Bronchial epithelial cell (primary cell): ENCODE measurements around the gene GLI3. TPM values are rescaled to one million over a fixed set of nuclear protein-coding genes. Genes with fewer than 3 reads are reported as not detected.

ENCODE experiments used
- DNase-seq: peaks from one replicate; pipeline ENCODE4 v3.0.0-alpha.2; 2010; ENCODE audit warnings: low read depth
- FAIRE-seq: peaks from 2 replicates; lab custom pipeline; 2011; peaks lifted over from hg19 to GRCh38; lab: Jason Lieb, UNC
- H3K27me3 ChIP-seq: 2 replicates; pipeline ENCODE4 v1.5.1; 2011; ENCODE audit warnings: low read length; ENCODE audit not compliant: control insufficient read depth, insufficient read depth
- H3K36me3 ChIP-seq: 2 replicates; pipeline ENCODE4 v1.5.1; 2011; ENCODE audit warnings: low read length; ENCODE audit not compliant: control insufficient read depth, insufficient read depth
- H3K4me3 ChIP-seq: 2 replicates; pipeline ENCODE4 v1.5.1; 2011; ENCODE audit warnings: mild to moderate bottlenecking, low read depth, low read length, control low read depth
- total RNA-seq: library from RNA; depleted of rRNA; stranded (reverse); fragments of >200 nt; gene quantifications from 2 replicates; pipeline ENCODE4 v1.2.1, GENCODE V29; 2014
- TF ChIP-seq, protein P1 (sequence below): IDR thresholded peaks from 2 replicates; pipeline ENCODE4 v1.5.1; 2011; ENCODE audit warnings: mild to moderate bottlenecking, moderate library complexity, low read length, control low read depth, inconsistent platforms; ENCODE audit not compliant: insufficient read depth, severe bottlenecking

Gene GLI3
- total RNA-seq, 1 donor from 2014 or later, result 1.3 TPM

DNA sequence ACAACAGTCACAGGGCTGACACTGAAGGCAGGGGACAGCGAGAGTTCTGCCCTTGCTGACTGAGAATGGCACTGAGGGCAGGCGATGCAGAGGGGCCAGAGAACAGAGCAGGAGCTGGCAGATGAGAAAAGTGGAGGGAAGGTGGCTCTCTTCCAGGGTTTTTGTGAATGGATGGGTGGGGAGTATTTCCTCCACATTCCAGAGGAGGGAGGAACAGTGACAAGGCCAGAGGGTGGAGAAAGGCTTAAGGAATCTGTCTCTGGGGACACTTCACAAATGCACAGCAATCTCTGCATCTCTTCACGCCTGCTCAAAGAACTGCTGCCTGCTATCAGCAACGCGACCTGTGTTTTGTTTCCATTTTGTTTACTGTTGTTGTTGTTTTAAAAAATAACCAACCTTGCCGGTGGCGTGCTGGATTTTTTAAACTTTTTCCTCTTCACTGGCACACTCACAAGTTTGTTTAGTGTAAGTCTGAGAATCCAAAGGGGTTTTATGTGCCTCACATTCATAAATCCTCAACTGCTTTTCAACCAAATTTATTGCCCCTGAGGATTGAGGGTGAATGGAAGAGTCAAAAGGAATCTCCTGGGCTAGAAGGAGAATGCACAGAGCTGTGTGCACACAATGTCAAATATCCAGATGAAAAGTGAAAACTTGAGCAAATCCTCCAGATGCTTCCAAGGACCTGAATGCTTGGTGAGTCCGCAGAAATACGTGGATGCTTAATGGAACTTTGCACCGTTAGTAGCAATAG is 129.3 kb downstream of the GLI3 start:
- DNase-seq (peak; percentile 37), FAIRE-seq (peak; percentile 13)
- H3K27me3 ChIP-seq, result no peaks in the 10 kb centered on the region
- peaks cover 1% of the 10 kb centered on the region for H3K36me3 ChIP-seq
- H3K4me3 ChIP-seq, result no peak overlapping the region
- TF ChIP-seq, protein P1, sequence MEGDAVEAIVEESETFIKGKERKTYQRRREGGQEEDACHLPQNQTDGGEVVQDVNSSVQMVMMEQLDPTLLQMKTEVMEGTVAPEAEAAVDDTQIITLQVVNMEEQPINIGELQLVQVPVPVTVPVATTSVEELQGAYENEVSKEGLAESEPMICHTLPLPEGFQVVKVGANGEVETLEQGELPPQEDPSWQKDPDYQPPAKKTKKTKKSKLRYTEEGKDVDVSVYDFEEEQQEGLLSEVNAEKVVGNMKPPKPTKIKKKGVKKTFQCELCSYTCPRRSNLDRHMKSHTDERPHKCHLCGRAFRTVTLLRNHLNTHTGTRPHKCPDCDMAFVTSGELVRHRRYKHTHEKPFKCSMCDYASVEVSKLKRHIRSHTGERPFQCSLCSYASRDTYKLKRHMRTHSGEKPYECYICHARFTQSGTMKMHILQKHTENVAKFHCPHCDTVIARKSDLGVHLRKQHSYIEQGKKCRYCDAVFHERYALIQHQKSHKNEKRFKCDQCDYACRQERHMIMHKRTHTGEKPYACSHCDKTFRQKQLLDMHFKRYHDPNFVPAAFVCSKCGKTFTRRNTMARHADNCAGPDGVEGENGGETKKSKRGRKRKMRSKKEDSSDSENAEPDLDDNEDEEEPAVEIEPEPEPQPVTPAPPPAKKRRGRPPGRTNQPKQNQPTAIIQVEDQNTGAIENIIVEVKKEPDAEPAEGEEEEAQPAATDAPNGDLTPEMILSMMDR, result no peak

DNA sequence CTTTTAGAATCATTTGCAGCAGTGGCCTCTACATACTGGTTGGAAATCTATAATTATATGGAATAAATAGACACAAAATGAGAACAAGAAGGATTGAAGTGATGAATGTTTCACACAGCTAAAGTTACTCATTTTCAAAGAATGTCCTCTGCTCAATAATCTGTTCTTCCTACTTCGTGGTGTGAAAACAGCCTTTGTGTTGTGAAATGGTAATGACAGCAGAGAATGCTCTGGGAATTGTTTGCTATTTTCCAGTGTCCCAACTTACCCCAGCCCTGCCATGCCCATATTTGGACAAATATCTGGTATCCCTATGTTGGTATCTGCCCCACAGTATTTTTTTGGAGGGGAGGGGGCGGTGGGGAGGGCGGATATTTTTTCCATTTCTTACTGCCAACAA is 130.4 kb downstream of the GLI3 start:
- DNase-seq, result no peak
- no peaks in the 10 kb centered on the region for H3K27me3 ChIP-seq
- TF ChIP-seq, protein P1, result no peak
- no peak overlapping the region for H3K4me3 ChIP-seq
- H3K36me3 ChIP-seq, result peaks cover 1% of the 10 kb centered on the region
- no peak for FAIRE-seq

DNA sequence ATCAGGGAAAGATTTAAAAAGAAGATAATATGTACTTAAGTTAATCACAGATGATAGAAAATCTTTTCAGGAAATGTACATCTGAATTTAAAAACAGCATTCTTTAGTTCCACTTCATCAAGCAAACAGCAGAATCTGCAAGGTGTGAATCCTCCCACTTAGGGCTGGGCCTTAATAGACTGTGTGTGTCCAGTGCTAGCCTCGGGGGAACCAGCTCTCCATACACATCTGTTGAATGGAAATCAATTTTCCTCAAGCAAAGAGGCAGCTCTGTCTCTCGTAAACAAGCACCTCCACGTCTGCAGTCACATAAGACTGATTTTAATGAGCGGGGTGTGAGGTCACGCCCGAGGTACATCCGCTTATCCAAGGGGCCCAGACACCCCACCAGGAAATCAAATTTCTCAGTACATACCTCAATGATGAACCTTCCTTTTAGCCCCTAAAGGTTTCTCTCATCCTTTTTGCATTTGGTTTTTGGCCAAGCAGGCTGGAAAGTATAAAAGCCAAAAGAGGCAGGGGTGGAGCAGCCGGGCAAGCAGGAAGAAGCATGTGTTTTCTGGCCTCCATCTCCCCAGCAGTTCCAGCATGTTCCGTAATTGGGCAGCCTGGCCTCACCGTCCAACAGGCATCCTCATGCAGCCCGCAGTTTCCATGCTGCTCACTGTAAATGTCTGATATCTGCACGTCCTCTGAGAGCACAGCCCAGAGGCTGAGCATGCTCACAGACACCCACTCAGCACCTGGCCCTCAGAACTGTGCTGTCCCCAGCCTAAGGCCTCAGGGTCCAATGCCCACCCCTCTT is 131.3 kb downstream of the GLI3 start:
- no peak for DNase-seq
- FAIRE-seq, result no peak
- Histone ChIP-seq H3K4me3 (no peak overlapping the region), H3K27me3 (no peaks in the 10 kb centered on the region), H3K36me3 (no peaks in the 10 kb centered on the region)
- TF ChIP-seq, protein P1, result no peak

DNA sequence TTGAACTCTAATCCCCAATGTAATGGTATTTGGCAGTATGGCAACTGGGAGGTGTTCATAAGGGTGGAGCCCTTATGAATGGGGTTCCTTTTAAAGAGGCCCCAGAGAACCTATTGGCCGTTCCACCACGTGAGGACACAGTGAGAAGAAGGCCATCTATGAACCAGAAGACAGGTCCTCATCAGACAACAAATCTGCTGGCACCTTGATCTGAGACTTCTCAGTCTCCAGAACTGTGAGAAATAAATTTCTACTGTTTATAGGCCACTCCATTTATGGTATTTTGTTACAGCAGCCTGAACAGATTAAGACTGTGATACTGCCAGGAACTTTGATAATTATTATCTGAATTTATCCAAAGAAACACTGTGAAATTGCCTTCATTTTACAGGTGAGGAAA is 132.3 kb downstream of the GLI3 start:
- no peaks in the 10 kb centered on the region for H3K36me3 ChIP-seq
- H3K27me3 ChIP-seq, result no peaks in the 10 kb centered on the region
- FAIRE-seq (no peak), DNase-seq (no peak)
- TF ChIP-seq, protein P1, result no peak
- no peak overlapping the region for H3K4me3 ChIP-seq

DNA sequence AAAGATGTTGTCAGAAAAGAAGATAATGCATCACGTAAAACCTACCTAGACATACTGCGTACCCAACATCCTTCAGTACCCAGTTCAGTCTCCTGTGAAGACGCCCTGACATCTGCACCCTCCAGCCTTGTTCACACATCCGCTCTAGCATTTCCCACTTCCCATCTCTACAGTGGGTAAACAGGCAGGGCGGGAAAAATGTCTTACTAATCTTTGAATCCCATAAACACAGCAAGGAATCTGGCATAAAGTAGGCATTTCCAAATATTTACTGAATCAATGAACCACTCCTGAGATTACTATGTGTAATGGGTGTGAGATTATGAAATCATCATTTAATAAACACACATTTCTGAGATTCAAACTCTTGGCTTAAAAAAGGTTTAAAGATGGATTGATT is 132.8 kb downstream of the GLI3 start:
- no peaks in the 10 kb centered on the region for H3K36me3 ChIP-seq
- H3K27me3 ChIP-seq, result no peaks in the 10 kb centered on the region
- no peak for FAIRE-seq

More for the DNA sequence above, 132.8 kb downstream of the GLI3 start:
- TF ChIP-seq, protein P1, result no peak
- H3K4me3 ChIP-seq, result no peak overlapping the region
- DNase-seq, result peak; percentile 49
